ENCODE results near the gene MRNIP.

- TF ChIP-seq CTCF (IDR thresholded peaks at IDR 0.05; ENCODE audit: insufficient read depth, low read length) (no peak), GABPA (IDR thresholded peaks at IDR 0.05; ENCODE audit: low read depth) (no peak)
These were observed 22.4 kb upstream of the MRNIP start for GRCh38 chr5:179880848-179881590.

Data from HL-60 (cell line).